Muscle layer of duodenum (tissue), 2 donors: ENCODE results near the gene SNX3.
A peak's percentile ranks its signal among the peaks of the same experiment; 100 is the strongest.
"Not testable (repeated sequence)": the region's sequence is repeated elsewhere in the genome, so short reads cannot be mapped to it uniquely, and the experiment has no call there.

ENCODE experiments used
- H3K27ac ChIP-seq: one replicate; pipeline ENCODE4 v1.7.0; 2013; ENCODE audit warnings: mild to moderate bottlenecking, low read length
- H3K27me3 ChIP-seq: one replicate; pipeline ENCODE4 v1.7.0; 2013; ENCODE audit warnings: low read depth, mild to moderate bottlenecking, control low read depth, low read length
- H3K36me3 ChIP-seq, 2 donors: one replicate each; pipeline ENCODE4 v1.7.0; 2013; ENCODE audit warnings: low read length in 2 of 2, control low read depth in 1 of 2, mild to moderate bottlenecking in 1 of 2; ENCODE audit not compliant: insufficient read depth in 2 of 2, control insufficient read depth in 1 of 2
- H3K4me1 ChIP-seq, 2 donors: one replicate each; pipeline ENCODE4 v1.7.0; 2013; ENCODE audit warnings: low read length in 2 of 2, mild to moderate bottlenecking in 2 of 2, control low read depth in 1 of 2, moderate library complexity in 1 of 2; ENCODE audit not compliant: insufficient read depth in 2 of 2, control insufficient read depth in 1 of 2
- H3K4me3 ChIP-seq, 2 donors: one replicate each; pipeline ENCODE4 v1.7.0; 2013; ENCODE audit warnings: low read length in 2 of 2, low read depth in 1 of 2, mild to moderate bottlenecking in 1 of 2
- H3K9me3 ChIP-seq, 2 donors: one replicate each; pipeline ENCODE4 v1.7.0; 2013; ENCODE audit warnings: low read length in 2 of 2, control low read depth in 1 of 2, mild to moderate bottlenecking in 1 of 2; ENCODE audit not compliant: control insufficient read depth in 1 of 2
- donor health status: healthy.

The SNX3 gene

DNA sequence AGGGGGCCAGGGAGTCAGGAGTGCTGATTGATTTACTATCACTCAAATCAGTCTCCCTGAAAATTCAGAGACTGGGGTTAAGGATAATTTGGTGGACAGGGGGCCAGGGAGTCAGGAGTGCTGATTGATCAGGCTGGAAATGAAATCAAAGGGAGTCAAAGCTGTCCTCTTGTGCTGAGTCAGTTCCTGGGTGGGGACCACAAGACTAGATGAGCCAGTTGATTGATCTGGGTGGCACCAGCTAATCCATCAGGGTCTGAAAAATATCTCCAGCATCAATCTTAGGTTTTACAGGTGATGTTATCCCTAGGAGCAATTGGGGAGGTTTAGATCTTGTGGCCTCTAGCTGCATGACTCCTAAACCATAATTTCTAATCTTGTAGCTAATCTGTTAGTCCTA, 27.9 kb upstream of the SNX3 start:
- Histone ChIP-seq H3K4me1 (no peaks in the 10 kb centered on the region), H3K4me3 (no peak overlapping the region), H3K9me3 (no peaks in the 10 kb centered on the region), H3K36me3 (no peaks in the 10 kb centered on the region), H3K27ac (no peak overlapping the region), H3K27me3 (no peaks in the 10 kb centered on the region)

DNA sequence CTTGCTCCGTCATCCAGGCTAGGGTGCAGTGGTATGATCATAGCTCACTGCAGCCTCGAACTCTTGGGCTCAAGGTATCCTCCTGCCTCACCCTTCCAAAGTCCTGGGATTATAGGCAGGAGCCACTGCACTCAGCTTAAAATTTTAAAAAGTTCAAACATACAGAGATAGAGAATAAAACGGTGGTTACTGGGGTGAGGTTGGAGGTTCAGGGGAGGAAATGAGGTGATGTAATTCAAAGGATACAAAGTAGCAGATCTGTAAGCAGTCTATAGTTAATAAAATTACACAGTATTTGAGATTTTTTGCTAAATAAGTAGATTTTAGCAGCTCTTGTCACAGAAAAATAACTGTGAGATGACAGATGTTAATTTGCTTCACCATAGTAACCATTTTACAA, 26.5 kb upstream of the SNX3 start:
- Histone ChIP-seq H3K27ac (no peak overlapping the region), H3K4me1 (no peaks in the 10 kb centered on the region), H3K9me3 (no peaks in the 10 kb centered on the region), H3K4me3 (no peak overlapping the region), H3K36me3 (no peaks in the 10 kb centered on the region), H3K27me3 (no peaks in the 10 kb centered on the region)

DNA sequence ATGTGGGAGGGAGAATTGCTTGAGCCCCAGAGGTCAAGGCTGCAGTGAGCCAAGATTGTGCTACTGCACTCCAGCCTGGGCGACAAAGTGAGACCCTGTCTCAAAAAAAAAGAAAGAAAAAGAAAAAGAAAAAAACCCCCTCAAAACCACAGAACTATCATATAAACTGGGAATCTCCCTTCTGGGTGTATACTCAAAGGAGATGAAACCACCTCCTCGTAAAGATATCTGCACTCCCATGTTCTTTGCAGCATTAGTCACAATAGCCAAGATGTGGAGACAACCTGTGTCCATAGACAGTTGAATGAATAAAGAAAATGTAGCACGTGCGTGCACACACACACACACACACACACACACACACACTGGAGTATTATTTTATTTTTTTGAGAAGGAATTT, 25.5 kb upstream of the SNX3 start:
- no peaks in the 10 kb centered on the region for H3K4me1 ChIP-seq
- no peak overlapping the region for H3K4me3 ChIP-seq
- H3K27ac ChIP-seq, result no peak overlapping the region
- no peaks in the 10 kb centered on the region for H3K27me3 ChIP-seq
- no peaks in the 10 kb centered on the region for H3K9me3 ChIP-seq
- no peaks in the 10 kb centered on the region for H3K36me3 ChIP-seq

DNA sequence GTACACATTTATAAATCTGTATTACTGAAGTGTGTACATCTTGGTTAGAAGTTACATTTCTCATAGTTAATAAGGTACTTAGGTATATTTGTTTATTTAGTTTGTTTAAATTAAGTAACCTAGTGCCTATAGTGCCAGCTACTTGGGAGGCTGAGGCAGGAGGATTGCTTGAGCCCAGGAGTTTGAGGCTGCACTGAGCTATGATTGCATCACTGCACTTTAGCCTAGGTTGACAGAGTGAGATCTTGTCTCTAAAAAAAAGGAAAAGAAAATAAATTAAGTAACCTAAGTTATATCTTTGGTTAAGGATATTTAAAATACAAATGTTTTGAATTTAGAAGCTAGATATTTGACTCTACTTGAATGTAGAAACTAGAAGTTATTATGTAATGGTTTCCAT, 24.5 kb upstream of the SNX3 start:
- Histone ChIP-seq H3K4me3 (no peak overlapping the region), H3K27ac (no peak overlapping the region), H3K4me1 (no peaks in the 10 kb centered on the region), H3K27me3 (no peaks in the 10 kb centered on the region), H3K9me3 (no peaks in the 10 kb centered on the region), H3K36me3 (no peaks in the 10 kb centered on the region)

DNA sequence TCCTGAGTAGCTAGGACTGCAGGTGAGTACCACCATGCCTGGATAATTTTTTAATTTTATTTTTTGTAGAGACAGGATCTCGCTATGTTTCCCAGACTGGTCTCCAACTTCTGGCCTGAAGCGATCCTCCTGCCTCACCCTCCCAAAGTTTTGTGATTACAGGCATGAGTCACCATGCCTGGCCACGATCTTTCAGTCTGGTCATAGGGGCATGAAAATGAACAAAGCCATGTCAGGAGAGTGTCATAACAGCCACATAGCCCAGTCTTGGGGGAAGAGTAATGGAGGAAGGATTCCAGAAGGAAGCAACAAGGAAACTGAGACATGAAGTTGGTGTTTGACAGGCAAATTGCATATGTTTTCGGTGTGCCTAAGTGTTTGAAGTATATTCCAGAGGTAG, 17.0 kb upstream of the SNX3 start:
- H3K4me1 ChIP-seq, result no peaks in the 10 kb centered on the region
- no peaks in the 10 kb centered on the region for H3K27me3 ChIP-seq
- H3K27ac ChIP-seq, result no peak overlapping the region
- no peak overlapping the region for H3K4me3 ChIP-seq
- no peaks in the 10 kb centered on the region for H3K9me3 ChIP-seq
- no peaks in the 10 kb centered on the region for H3K36me3 ChIP-seq

DNA sequence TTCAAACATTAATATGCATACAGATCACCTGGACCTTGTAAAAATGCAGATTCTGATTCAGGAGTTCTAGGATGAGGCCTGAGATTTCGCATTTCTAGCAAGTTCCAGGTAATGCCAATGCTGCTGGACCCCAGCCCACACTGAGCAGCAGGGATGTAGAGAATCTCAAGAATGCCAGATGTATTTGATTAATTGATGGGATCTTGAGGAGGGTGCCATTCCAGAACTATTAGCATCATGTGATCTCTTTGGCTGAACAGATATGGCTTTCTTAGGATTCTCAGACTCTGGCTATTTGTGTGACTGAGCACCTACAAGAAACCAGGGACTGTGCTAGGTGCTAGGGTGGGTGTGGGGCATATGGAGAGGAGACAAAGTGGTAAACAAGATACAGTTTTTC, 16.5 kb upstream of the SNX3 start:
- H3K36me3 ChIP-seq, result no peaks in the 10 kb centered on the region
- H3K9me3 ChIP-seq, result no peaks in the 10 kb centered on the region
- H3K27ac ChIP-seq, result no peak overlapping the region
- no peak overlapping the region for H3K4me3 ChIP-seq
- no peaks in the 10 kb centered on the region for H3K4me1 ChIP-seq
- no peaks in the 10 kb centered on the region for H3K27me3 ChIP-seq

DNA sequence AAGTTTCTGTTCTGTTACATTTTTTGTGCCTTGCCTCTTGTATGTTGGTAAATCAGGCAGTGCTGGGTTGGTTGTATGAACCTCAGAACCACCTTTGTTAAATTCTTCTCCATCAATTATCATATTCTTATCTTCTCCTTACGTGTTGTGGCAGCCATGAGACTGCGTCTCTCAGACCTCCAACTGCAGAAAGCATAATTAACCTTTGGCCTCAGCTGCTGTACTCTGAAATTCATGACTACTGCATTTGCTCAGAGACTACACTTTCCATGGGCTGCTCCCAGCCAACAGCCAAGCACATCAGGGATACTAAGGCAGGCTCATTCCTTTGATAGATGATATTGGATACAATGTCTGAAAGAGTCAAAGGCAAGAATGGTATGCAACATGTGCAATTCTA, 15.1 kb upstream of the SNX3 start:
- H3K27ac ChIP-seq, result no peak overlapping the region

DNA sequence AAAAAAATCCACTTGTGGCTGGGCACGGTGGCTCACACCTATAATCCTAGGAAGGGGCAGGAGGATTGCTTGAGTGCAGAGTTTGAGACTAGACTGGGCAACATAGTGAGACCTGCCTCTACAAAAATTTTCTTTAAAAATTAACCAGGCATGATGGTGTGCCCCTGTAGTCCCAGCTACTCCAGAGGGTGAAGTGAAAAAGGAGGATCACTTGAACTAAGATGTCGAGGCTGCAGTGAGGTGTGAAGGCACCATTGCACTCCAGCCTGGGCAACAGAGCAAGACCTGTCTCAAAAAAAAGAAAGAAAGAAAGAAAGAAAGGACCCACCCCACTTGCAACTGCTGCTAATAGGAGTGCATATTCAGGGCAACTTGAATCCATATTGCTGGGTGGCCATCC, 13.7 kb upstream of the SNX3 start:
- no peak overlapping the region for H3K4me3 ChIP-seq
- no peaks in the 10 kb centered on the region for H3K4me1 ChIP-seq
- H3K27me3 ChIP-seq, result no peaks in the 10 kb centered on the region
- H3K27ac ChIP-seq, result no peak overlapping the region
- H3K36me3 ChIP-seq, result no peaks in the 10 kb centered on the region
- H3K9me3 ChIP-seq, result no peaks in the 10 kb centered on the region

More for the DNA sequence above, 15.1 kb upstream of the SNX3 start:
- no peaks in the 10 kb centered on the region for H3K27me3 ChIP-seq
- no peaks in the 10 kb centered on the region for H3K9me3 ChIP-seq
- no peaks in the 10 kb centered on the region for H3K36me3 ChIP-seq
- no peak overlapping the region for H3K4me3 ChIP-seq
- no peaks in the 10 kb centered on the region for H3K4me1 ChIP-seq

DNA sequence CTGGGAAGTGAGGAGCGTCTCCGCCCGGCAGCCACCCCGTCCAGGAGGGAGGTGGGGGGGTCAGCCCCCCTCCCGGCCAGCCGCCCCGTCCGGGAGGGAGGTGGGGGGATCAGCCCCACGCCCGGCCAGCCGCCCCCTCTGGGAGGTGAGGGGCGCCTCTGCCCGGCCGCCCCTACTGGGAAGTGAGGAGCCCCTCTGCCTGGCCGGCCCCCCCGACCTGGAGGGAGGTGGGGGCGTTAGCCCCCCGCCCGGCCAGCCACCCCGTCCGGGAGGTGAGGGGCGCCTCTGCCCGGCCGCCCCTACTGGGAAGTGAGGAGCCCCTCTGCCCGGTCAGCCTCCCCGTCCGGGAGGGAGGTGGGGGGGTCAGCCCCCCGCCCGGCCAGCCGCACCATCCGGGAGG, 9.1 kb upstream of the SNX3 start:
- H3K27me3 ChIP-seq, H3K4me3 ChIP-seq, H3K36me3 ChIP-seq, H3K4me1 ChIP-seq, H3K9me3 ChIP-seq, H3K27ac ChIP-seq: not testable (repeated sequence)

DNA sequence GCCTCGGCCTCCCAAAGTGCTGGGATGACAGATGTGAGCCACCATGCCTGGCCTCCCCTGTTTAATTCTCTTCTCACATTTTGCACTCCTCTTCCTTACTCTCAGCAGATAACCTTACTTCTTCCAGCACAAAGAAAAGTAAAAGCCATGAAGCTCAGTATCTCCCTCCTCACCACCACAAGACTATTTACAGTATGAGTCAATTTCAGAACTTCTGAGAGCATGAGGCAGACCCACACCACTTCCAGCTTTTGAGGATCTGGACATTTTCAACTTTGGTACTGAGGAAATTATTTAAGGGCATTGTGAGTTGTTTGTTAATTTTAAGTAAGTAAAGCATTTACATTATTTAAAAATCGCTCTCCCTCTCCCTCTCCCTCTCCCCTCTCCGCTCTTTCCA, 8.0 kb upstream of the SNX3 start:
- no peaks in the 10 kb centered on the region for H3K36me3 ChIP-seq
- no peak overlapping the region for H3K27ac ChIP-seq
- no peaks in the 10 kb centered on the region for H3K9me3 ChIP-seq
- H3K27me3 ChIP-seq, result no peaks in the 10 kb centered on the region
- no peak overlapping the region for H3K4me3 ChIP-seq
- H3K4me1 ChIP-seq, result no peaks in the 10 kb centered on the region

DNA sequence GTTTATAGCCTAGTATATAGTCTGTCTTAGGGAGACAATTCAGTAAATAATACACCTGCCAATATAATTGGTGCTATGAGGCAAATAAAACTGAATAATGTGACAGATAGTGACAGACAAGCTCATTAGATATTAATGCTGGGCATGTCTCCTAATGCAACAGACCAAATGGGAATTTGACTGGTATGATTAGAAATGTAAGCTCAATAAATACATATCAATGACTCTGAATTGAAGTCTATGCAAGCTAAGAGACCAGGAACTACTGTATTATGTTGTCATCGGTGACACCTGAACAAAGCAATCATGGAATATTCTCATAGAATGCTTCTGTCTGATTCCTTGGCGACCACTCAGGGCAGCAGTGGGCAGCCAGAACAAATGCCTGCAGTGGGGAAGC, 2.5 kb upstream of the SNX3 start:
- Histone ChIP-seq H3K27ac (no peak overlapping the region), H3K4me1 (peaks cover 0 to 12% of the 10 kb centered on the region in 2 donors), H3K9me3 (no peaks in the 10 kb centered on the region), H3K4me3 (no peak overlapping the region), H3K27me3 (no peaks in the 10 kb centered on the region), H3K36me3 (peaks cover 0 to 4% of the 10 kb centered on the region in 2 donors)

DNA sequence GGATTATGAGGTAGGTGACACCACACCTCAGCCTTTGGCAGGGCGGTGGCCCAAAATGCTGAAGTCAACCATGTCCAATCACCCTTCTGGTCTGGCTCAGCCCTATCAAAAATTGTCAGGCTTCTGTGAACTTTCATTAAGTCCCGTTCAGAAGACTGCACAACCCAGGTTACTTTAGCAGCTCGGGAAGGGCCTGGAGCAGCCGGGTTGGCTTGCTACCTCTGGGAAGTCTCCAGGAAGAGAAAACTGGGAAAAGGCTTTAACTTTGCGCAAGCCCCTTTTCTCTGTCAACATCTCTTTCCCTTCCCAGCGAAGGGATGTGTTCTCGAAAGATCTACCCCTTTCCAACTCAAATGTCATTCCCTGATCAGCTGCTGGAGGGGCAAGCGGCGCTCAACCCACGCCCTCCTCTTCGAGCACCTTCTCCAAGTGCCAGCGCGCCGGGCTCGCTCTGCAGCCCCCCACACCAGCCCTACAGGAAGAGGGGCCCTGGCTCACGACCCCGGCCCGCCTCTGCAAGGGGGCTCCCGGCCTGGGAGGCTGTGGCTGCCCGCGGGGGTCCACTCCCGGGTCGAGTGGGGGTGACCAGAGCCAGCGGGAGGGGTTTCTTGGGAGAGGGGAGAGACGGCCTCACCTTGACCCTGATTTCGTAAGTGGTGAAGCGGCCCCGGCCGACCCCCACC, 573 bp downstream of the SNX3 start:
- peaks cover 0 to 4% of the 10 kb centered on the region in 2 donors for H3K36me3 ChIP-seq
- peak overlapping the region; percentile 94 for H3K27ac ChIP-seq
- H3K27me3 ChIP-seq, result no peaks in the 10 kb centered on the region
- H3K9me3 ChIP-seq, result no peaks in the 10 kb centered on the region
- H3K4me3 ChIP-seq, result peak overlapping the region; percentile 97 to 98
- H3K4me1 ChIP-seq, result peaks cover 0 to 23% of the 10 kb centered on the region in 2 donors
